Upper lobe of left lung (tissue), 6 donors: Measurements from ENCODE around the gene SEPTIN5. TPM values are rescaled to one million over a fixed set of nuclear protein-coding genes. Genes with fewer than 3 reads are reported as not detected.

Experiments
- ATAC-seq, 2 donors: fragments of 200-7000 bp; cut with Tn5 transposase; one replicate each; pipeline ENCODE4 v1.9.1; 2022; ENCODE audit warnings: mild to moderate bottlenecking in 2 of 2, moderate library complexity in 2 of 2; ENCODE audit not compliant: low FRiP score in 2 of 2
- DNase-seq, 2 donors: peaks; one replicate each; pipeline ENCODE4 v3.0.0-alpha.2; 2019 to 2020
- H3K27ac ChIP-seq, 4 donors: fragments of 200-600 bp; sonication (generic); one replicate each; pipeline ENCODE4 v1.5.1; 2016 to 2019
- H3K27me3 ChIP-seq, 4 donors: fragments of 200-600 bp; sonication (generic); one replicate each; pipeline ENCODE4 v1.5.1; 2017 to 2019
- H3K36me3 ChIP-seq, 4 donors: fragments of 200-600 bp; sonication (generic); one replicate each; pipeline ENCODE4 v1.5.1; 2016 to 2019
- H3K4me1 ChIP-seq, 4 donors: fragments of 200-600 bp; sonication (generic); one replicate each; pipeline ENCODE4 v1.5.1; 2018 to 2019
- H3K4me3 ChIP-seq, 4 donors: fragments of 200-600 bp; sonication (generic); one replicate each; pipeline ENCODE4 v1.5.1; 2017 to 2019; ENCODE audit warnings: mild to moderate bottlenecking in 2 of 4, moderate library complexity in 1 of 4
- H3K9me3 ChIP-seq, 4 donors: fragments of 200-600 bp; sonication (generic); one replicate each; pipeline ENCODE4 v1.5.1; 2018 to 2019
- CTCF ChIP-seq, 6 experiments: fragments of 450-650 bp in 4 of 6; fragments of 200-600 bp in 2 of 6; sonication (generic) in 2 of 6; IDR thresholded peaks; one replicate each; pipeline ENCODE4 v1.5.1; 2016 to 2019; ENCODE audit warnings: antibody characterized with exemption in 6 of 6
- EP300 ChIP-seq, 4 donors: sonication (generic); formaldehyde crosslinking; IDR thresholded peaks; one replicate each; pipeline ENCODE4 v1.5.1; 2017; ENCODE audit warnings: antibody characterized with exemption in 4 of 4, control low read depth in 2 of 4
- POLR2A ChIP-seq, 4 donors: fragments of 450-650 bp; IDR thresholded peaks; one replicate each; pipeline ENCODE4 v1.5.1; 2016 to 2017; ENCODE audit warnings: antibody characterized with exemption in 4 of 4, mild to moderate bottlenecking in 2 of 4
- POLR2AphosphoS5 ChIP-seq, 2 donors: sonication (generic); formaldehyde crosslinking; IDR thresholded peaks; one replicate each; pipeline ENCODE4 v1.5.1; 2017; ENCODE audit warnings: antibody characterized with exemption in 2 of 2
- WGBS, 2 donors: methylation state at CpG; one replicate each; pipeline ENCODE4 v1.1.5; 2017 to 2018; 5-methylcytosine and 5-hydroxymethylcytosine counted together
- total RNA-seq, 6 donors: library from RNA; depleted of rRNA in 4 of 6; stranded (reverse); fragments of >200 nt in 4 of 6; gene quantifications; one replicate each; pipeline versions ENCODE4 v1.1.0 to v1.2.1, GENCODE V29; 2016 to 2021
- donor health status: DM: no; HTN: no; CAD: no; lungs with moderate emphysema.
- donor health status: DM: no; HTN: yes; CAD: no; lungs with severe emphysema.

SEPTIN5 gene
- total RNA-seq, 6 donors from 2014 or later = 6.0 to 30.0 (median 17.1) TPM

GRCh38 chr22:19753090-19753842, 39.0 kb downstream of the SEPTIN5 start:
- TF ChIP-seq POLR2AphosphoS5 (IDR thresholded peaks at IDR 0.05) = no peak
- TF ChIP-seq POLR2A (IDR thresholded peaks at IDR 0.05) = no peak
- TF ChIP-seq CTCF (IDR thresholded peaks at IDR 0.05) = no peak
- Histone ChIP-seq H3K4me1 (peaks cover 12 to 28% (median 25%) of the 10 kb centered on the region in 4 donors), H3K36me3 (no peaks in the 10 kb centered on the region)

GRCh38 chr22:19753996-19754700, 39.8 kb downstream of the SEPTIN5 start:
- ATAC-seq = no peak
- H3K27ac ChIP-seq = no peak overlapping the region
- no peak overlapping the region for H3K4me3 ChIP-seq
- 69 to 80% methylated on average over 5 to 12 of the region's 14 CpGs for WGBS, 2 donors
- TF ChIP-seq EP300 (IDR thresholded peaks at IDR 0.05) = no peak
- no peak for TF ChIP-seq CTCF (IDR thresholded peaks at IDR 0.05)
- TF ChIP-seq POLR2A (IDR thresholded peaks at IDR 0.05) = no peak
- TF ChIP-seq POLR2AphosphoS5 (IDR thresholded peaks at IDR 0.05) = no peak
- peak in 1 of 2 donors; percentile 57 for DNase-seq
- no peaks in the 10 kb centered on the region for H3K9me3 ChIP-seq
- no peaks in the 10 kb centered on the region for H3K36me3 ChIP-seq
- peaks cover 0 to 41% (median 29%) of the 10 kb centered on the region in 4 donors for H3K27me3 ChIP-seq
- peaks cover 12 to 37% (median 28%) of the 10 kb centered on the region in 4 donors for H3K4me1 ChIP-seq

More at GRCh38 chr22:19753090-19753842, 39.0 kb downstream of the SEPTIN5 start:
- no peaks in the 10 kb centered on the region for H3K9me3 ChIP-seq
- H3K27ac ChIP-seq = no peak overlapping the region
- no peak for ATAC-seq
- 90 to 100% methylated on average over 3 to 10 of the region's 10 CpGs for WGBS, 2 donors
- peak in 1 of 2 donors; percentile 31 for DNase-seq
- peaks cover 0 to 35% (median 25%) of the 10 kb centered on the region in 4 donors for H3K27me3 ChIP-seq
- no peak overlapping the region for H3K4me3 ChIP-seq

- no peak for ATAC-seq
- whole genome bisulfite sequencing, 2 donors = 40 to 41% methylated on average over 2 to 10 of the region's 14 CpGs
- peak in 1 of 2 donors; percentile 41 for DNase-seq
- no peak overlapping the region for H3K27ac ChIP-seq
- H3K36me3 ChIP-seq = no peaks in the 10 kb centered on the region
- H3K4me1 ChIP-seq = peaks cover 16 to 43% (median 34%) of the 10 kb centered on the region in 4 donors
- no peak for TF ChIP-seq POLR2AphosphoS5 (IDR thresholded peaks at IDR 0.05)
- no peaks in the 10 kb centered on the region for H3K9me3 ChIP-seq
- H3K4me3 ChIP-seq = no peak overlapping the region
- peaks cover 2 to 46% (median 34%) of the 10 kb centered on the region in 4 donors for H3K27me3 ChIP-seq
These were observed 40.4 kb downstream of the SEPTIN5 start for GRCh38 chr22:19754701-19755144.

GRCh38 chr22:19755145-19755710, 40.9 kb downstream of the SEPTIN5 start:
- peak in 1 of 2 donors; percentile 80 for DNase-seq

More at GRCh38 chr22:19755145-19755710, 40.9 kb downstream of the SEPTIN5 start:
- TF ChIP-seq POLR2A (IDR thresholded peaks at IDR 0.05) (no peak), POLR2AphosphoS5 (IDR thresholded peaks at IDR 0.05) (no peak), EP300 (IDR thresholded peaks at IDR 0.05) (no peak), CTCF (IDR thresholded peaks at IDR 0.05) (no peak)
- ATAC-seq = no peak
- no peaks in the 10 kb centered on the region for H3K9me3 ChIP-seq
- peaks cover 20 to 48% (median 38%) of the 10 kb centered on the region in 4 donors for H3K4me1 ChIP-seq
- no peak overlapping the region for H3K4me3 ChIP-seq
- 0 to 3% methylated on average over 1 to 31 of the region's 59 CpGs for WGBS, 2 donors
- peaks cover 3 to 50% (median 36%) of the 10 kb centered on the region in 4 donors for H3K27me3 ChIP-seq
- H3K27ac ChIP-seq = no peak overlapping the region
- no peaks in the 10 kb centered on the region for H3K36me3 ChIP-seq
